ENCODE data around the gene VGLL1.

- TF ChIP-seq, protein P1, sequence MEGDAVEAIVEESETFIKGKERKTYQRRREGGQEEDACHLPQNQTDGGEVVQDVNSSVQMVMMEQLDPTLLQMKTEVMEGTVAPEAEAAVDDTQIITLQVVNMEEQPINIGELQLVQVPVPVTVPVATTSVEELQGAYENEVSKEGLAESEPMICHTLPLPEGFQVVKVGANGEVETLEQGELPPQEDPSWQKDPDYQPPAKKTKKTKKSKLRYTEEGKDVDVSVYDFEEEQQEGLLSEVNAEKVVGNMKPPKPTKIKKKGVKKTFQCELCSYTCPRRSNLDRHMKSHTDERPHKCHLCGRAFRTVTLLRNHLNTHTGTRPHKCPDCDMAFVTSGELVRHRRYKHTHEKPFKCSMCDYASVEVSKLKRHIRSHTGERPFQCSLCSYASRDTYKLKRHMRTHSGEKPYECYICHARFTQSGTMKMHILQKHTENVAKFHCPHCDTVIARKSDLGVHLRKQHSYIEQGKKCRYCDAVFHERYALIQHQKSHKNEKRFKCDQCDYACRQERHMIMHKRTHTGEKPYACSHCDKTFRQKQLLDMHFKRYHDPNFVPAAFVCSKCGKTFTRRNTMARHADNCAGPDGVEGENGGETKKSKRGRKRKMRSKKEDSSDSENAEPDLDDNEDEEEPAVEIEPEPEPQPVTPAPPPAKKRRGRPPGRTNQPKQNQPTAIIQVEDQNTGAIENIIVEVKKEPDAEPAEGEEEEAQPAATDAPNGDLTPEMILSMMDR (IDR thresholded peaks at IDR 0.05; ENCODE audit: poor library complexity, severe bottlenecking): no peak
- TF ChIP-seq EZH2 (IDR thresholded peaks at IDR 0.05; ENCODE audit: borderline replicate concordance, insufficient read depth, low read length, poor library complexity, severe bottlenecking) (no peak), SMC3 (conservative IDR thresholded peaks at IDR 0.05; ENCODE audit: poor library complexity) (no peak), POLR2AphosphoS5 (IDR thresholded peaks at IDR 0.05) (no peak), RAD21 (conservative IDR thresholded peaks at IDR 0.05) (no peak), TAF1 (IDR thresholded peaks at IDR 0.05; ENCODE audit: low read depth) (no peak), REST (IDR thresholded peaks at IDR 0.05; ENCODE audit: borderline replicate concordance) (no peak), MXI1 (conservative IDR thresholded peaks at IDR 0.05; ENCODE audit: poor library complexity, severe bottlenecking) (no peak)
Observed at GRCh38 chrX:136597356-136597755, 65.3 kb downstream of the VGLL1 start.

Data from neural cell (in vitro differentiated cells).